Pulmonary artery endothelial cell (primary cell): Measurements from ENCODE around the gene DDX50. TPM values are rescaled to one million over a fixed set of nuclear protein-coding genes. Genes with fewer than 3 reads are reported as not detected.
"Not testable (repeated sequence)": the region's sequence is repeated elsewhere in the genome, so short reads cannot be mapped to it uniquely, and the experiment has no call there.

Source experiments
- DNase-seq: peaks from one replicate; pipeline ENCODE4 v3.0.0-alpha.2; 2011; ENCODE audit warnings: low read depth, low spot score
- total RNA-seq: library from RNA; depleted of rRNA; stranded (reverse); fragments of >200 nt; gene quantifications from 2 replicates; pipeline ENCODE4 v1.2.3, GENCODE V29; 2014

The DDX50 gene
- total RNA-seq, 1 donor from 2014 or later = 38.8 TPM

DNA sequence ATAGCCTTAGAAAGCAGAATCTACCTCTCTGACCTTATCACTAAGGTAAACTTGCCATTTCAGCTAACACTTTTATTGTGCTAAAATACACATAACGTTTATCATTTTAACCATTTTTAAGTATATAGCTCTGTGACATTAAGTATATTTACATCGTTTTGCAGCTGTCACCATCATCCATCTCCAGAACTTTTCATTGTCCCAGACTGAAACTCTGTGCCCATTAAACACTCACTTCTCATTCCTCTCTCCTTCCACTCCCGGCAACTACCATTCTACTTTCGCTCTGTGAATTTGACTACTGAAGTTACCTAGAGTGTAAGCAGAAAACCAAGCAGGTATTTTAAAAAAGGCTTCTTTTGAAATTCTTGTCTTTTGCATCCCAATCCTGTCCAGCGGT lies 1.3 kb downstream of the DDX50 start:
- no peak for DNase-seq

GRCh38 chr10:68924593-68924992 lies 23.5 kb downstream of the DDX50 start:
- DNase-seq = no peak

GRCh38 chr10:68925489-68925888 lies 24.4 kb downstream of the DDX50 start:
- DNase-seq = no peak

DNA sequence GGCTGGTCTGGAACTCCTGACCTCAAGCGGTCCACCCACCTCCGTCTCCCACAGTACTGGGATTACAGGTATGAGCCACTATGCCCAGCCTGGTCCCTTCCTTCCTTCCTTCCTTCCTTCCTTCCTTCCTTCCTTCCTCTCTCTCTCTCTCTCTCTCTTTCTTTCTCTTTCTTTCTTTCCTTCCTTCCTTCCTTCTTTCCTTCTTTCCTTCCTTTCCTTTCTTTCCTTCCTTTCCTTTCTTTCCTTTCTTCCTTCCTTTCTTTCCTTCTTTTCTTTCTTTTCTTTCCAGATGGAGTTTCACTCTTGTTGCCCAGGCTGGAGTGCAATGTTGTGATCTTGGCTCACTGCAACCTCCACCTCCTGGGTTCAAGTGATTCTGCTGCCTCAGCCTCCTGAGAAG lies 28.0 kb downstream of the DDX50 start:
- DNase-seq = not testable (repeated sequence)

- DNase-seq = not testable (repeated sequence)
These were observed 28.8 kb downstream of the DDX50 start for GRCh38 chr10:68929888-68930287.

GRCh38 chr10:68932860-68933259 lies 31.7 kb downstream of the DDX50 start:
- DNase-seq = not testable (repeated sequence)

DNA sequence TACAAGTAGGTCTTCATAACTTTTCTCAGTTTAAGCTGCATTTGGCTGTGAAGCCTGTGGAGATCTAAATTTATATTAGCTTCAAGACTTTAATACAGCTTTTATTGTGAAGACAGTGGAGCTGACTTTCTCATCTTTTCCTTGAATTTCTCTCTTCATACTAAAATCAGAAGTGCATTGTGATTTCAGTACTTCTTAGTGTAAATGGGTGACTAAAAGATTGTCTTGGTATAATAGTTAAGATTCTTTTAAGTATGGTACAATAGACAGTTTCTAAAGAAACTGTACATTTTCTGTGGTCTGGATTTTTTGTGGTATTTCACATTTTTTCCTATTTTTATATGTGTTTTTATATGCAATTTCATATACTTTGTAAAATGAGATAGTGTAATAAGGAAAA lies 33.9 kb downstream of the DDX50 start:
- DNase-seq = no peak

- DNase-seq = no peak
These were observed 37.0 kb downstream of the DDX50 start for GRCh38 chr10:68938117-68938516.

DNA sequence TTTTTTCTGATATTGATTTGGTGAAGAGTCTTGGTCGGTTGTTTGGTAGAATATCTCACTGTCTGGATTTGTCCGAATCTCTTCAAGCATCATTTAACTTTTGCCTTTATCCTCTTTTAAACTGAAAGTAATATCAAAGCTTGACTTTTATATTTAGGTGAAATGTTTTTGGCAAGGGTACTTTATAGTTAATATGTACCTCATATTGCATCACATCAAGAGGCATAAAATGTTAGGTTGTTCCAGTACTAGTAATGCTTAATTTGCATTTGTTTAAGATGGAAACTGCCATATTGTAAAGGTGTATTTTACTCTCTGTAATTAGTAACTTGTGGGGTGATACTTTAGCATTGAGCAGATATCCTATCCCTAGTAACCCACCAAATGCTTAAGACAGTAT lies 37.8 kb downstream of the DDX50 start:
- no peak for DNase-seq

DNA sequence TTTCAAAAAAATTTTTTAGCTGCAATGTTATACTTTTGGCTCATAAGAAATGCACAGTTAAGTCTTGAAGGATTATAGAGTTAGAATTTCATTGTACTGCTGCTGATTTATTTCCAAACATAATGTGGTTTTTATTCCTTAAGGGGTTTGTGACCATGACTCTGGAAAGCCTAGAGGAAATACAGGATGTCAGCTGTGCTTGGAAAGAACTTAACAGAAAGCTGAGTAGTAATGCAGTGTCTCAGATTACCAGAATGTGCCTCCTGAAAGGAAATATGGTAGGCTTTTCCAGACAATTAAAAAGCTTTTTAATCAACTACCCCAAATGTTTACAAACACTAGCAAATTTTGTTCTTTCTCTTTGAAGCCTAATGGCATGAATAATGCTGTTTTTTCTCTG lies 39.8 kb downstream of the DDX50 start:
- DNase-seq = not testable (repeated sequence)

DNA sequence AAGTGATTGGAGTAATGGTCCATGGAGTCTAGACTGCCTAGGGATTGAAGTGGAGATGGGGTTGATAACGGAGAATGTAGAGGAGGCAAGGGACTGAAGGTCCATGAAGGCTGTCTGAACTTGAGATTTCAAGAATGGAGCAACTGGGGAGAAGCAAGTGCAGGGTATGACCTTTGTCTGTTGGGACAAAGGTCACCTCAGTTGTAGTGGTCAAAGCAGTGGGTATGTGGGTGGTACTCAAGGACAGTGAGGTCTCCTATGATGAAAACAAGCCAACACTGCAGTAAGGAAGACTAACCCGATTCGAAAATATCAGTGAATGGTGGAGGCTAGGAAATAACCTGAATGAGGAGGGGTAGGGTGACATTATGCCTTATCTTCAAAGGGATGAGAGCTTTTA lies 49.5 kb downstream of the DDX50 start:
- no peak for DNase-seq

DNA sequence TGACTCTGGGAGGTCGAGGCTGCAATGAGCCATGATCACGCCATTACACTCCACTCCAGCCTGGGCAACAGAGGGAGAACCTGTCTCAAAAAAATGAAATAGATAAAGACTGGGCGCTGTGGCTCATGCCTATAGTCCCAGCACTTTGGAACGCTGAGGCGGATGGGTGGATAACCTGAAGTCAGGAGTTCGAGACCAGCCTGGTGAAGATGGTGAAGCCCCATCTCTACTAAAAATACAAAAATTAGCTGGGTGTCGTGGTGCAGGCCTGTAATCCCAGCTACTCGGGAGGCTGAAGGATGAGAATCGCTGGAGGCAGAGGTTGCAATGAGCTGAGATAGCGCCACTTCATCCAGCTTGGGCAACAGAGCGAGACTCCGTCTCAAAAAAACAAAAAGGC lies 53.8 kb downstream of the DDX50 start:
- DNase-seq = no peak

DNA sequence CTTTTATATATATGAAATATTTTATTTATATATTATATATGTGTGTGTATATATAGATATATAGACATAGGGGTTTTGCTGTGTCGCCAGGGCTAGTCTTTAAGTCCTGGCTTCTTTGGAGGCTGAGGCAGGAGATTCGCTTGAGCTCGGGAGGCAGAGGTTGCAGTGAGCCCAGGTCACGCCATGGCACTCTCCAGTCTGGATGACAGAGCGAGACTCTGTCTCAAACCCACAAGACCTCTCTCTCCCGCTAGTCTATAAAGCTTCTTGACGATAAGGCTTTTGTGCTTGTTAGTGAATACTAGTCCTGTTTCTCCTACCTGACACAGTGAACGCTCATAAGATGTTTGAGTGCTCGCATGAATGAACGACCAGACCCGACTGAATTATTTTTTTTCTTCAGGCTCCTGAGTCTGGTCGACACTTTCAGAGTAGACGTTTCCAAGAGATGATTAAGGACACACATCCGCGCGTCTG lies 54.3 kb downstream of the DDX50 start:
- DNase-seq = no peak

DNA sequence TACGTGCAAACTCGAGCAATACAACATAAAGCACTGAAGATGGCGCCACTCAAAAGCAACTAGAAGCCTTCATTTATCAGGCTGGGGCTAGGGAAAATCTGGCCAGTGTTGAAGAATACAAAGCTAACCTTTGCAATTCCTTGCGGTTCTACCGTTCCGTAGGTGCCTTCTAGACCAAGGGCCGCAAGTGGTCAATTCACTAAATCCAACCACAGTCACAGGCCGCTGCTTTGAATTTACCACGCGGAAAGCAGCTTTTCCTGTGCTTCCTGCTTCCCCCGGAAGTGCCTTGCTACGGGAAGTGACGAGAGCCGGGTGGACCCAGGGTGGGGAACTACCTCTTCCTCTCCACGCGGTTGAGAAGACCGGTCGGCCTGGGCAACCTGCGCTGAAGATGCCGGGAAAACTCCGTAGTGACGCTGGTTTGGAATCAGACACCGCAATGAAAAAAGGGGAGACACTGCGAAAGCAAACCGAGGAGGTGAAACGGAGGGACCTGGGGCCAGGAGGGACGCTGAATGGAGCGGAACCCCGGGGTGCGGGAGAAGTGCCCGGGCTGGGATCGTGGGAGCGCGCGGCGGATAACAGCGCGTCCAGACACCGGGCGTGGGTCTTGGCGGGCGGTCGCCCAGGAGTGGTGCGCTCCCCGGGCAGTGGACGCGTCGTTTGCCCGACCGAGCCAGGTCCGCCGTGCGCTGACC lies 54.9 kb downstream of the DDX50 start, which contains the start of gene DDX21:
Gene DDX21 (plus strand): TSS at position 339 of the 701 bp plus-strand sequence. CDS start 56 bp downstream, at position 395.
- DNase-seq = peak; percentile 80

DNA sequence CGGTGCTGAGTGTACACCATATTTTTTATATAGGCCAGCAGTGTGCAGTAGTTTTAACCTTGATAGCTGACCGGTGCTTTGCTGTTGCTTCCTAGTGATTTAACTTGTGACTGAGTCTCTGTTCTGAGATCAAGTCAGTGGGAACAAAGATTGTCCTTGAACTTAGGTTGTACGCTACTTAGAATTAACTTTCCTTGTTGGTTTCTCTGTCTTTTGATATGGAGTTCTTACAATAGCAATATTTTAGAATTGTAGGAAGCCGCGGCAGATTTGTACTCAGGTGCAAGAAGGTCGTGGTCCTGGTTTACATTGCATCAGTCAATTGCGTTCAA lies 56.1 kb downstream of the DDX50 start:
- no peak for DNase-seq

- no peak for DNase-seq
These were observed 56.5 kb downstream of the DDX50 start for GRCh38 chr10:68957654-68958053.

- DNase-seq = no peak
These were observed 58.8 kb downstream of the DDX50 start for GRCh38 chr10:68959695-68960527.

- DNase-seq = no peak
These were observed 62.0 kb downstream of the DDX50 start for GRCh38 chr10:68963151-68963550.

DNA sequence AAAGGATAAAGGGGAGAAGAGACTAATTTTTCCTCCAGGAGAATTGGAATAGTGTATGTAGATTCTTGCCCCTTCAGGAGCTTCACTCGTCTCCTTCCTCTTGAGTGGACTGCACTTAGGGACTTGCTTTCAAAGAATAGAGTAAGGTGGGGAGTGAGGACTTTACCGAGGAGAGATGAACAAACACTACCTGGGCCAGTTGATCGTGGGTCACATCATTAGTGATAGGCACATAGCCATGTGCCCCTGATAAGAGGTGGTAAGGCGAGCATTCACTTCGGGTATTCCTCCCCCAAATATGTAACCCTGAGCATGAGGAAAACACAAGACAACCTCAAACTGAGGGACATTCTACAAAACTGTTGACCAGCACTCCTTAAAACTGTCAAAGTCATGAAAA lies 72.9 kb downstream of the DDX50 start:
- no peak for DNase-seq

GRCh38 chr10:68975936-68976473 lies 74.9 kb downstream of the DDX50 start:
- DNase-seq = not testable (repeated sequence)

GRCh38 chr10:68979738-68980137 lies 78.6 kb downstream of the DDX50 start:
- DNase-seq = not testable (repeated sequence)

DNA sequence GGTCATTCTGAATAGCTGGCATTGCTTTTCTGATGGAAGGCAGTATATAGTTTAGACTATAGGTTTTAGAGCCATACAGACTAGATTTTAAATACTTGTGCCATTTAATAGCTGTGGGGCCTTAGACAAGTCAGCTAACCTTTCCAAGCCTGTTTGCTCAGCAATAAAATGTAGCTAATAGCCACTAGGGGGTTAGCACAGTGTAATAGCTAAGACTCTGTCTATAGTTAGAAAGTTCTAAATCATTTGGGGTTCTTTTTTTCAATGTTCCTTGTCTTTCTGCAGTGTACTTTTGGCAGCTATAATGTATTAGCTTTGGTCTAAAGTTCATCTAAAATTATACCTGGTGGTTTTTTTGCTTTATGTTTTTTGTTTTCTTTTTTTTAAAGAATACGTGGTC lies 80.0 kb downstream of the DDX50 start:
- no peak for DNase-seq
